SK-MEL-5 (cell line): ENCODE results near the gene EHD3. TPM values are rescaled to one million over a fixed set of nuclear protein-coding genes. Genes with fewer than 3 reads are reported as not detected.

Experiments used
- DNase-seq: peaks from one replicate; pipeline ENCODE4 v3.0.0-alpha.2; 2016; ENCODE audit warnings: low read depth, low spot score
- in situ Hi-C: cut with HindIII; loops from 2 replicates; pipeline ENCODE4 v1.10.0; 2016; ENCODE audit warnings: low sequenced_read_pairs, high pct_unique_total_duplicates, low pct_unique_long_range_greater_than_20kb
- polyA plus RNA-seq, 2 experiments: library from polyadenylated mRNA; depleted of rRNA; stranded (reverse); fragments of >200 nt; gene quantifications; 2 replicates each; pipeline ENCODE4 v1.2.3, GENCODE V29; 2015
- total RNA-seq: library from RNA; depleted of rRNA; stranded (reverse); fragments of >200 nt; shearing (Covaris generic); gene quantifications from 2 replicates; pipeline ENCODE4 v1.2.3, GENCODE V29; 2014; rRNA removed

Gene EHD3
- 2.4 and 3.1 TPM in 2 replicates for total RNA-seq
- polyA plus RNA-seq (2015; cell fraction: cytosol; rRNA removed) = 5.8 and 6.0 TPM in 2 replicates
- 2.1 and 2.2 TPM in 2 replicates for polyA plus RNA-seq (2015; cell fraction: nucleus; rRNA removed)

DNA sequence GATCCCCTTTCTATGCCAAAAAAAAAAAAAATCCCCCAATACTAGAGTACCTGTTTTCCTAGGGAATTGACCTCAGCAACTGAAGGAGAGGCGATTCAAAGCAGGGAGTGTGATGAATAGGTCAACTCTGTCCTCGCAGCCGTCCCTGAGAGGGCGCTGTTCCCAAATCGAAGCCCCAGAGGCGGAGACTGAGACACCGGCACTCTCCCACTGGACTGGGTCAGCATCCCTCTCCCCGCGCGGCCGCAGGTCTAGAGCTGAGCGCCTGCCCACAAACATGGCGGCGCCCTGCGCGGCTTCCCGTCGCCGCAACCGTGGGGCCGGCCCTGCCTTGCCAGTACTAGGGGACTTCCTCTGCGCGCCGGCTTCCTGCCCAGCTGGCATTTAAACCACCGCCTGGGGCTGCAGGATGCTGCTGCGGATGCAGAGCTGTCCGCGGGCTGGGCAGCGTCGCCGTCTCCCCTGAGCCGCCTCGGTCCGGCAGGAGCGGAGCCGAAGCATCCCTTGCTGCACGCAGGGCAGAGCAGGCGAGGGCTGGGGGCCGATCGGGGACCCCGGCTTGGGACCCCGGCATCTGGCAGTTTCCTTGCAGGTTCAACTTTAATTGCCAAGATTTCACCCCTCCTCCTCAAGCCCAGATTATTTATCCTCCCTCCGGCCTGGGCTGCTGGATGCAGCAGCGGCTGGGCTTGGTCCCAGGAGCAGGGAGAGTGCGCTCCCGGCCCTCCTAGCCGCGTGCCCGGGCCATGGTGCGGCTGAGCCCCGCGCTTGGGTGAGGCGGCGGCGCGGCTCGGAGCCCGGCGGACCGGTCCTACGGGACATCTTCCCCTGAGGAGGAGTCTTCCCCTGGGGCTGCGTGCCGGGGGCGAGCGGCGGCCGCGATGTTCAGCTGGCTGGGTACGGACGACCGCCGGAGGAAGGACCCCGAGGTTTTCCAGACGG, at the start of gene EHD3:
Gene EHD3 (plus strand): TSS at position 412 of the 942 bp plus-strand sequence. CDS start 470 bp downstream, at position 882.
- in situ Hi-C loops = no loop called here
- peak; percentile 90 for DNase-seq

DNA sequence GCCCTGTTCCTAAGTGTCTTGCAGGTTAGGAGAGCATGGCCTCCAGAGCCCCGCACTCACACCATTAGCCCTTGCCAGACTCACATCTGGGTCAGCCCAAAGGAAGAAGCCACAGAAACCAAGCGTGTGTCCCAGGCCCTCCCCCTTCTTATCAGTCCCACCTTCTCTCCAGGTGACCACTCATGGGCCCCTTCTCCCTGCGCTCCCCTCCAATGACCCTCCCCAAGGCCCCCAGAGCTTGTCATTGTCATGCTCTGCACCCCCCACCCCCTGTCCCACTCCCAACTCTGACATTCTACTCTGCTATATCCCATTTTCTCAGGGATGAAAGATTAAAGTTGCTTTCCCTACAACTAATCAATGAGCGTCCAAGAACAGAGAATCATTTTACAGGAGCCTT, 46.8 kb upstream of the EHD3 start:
- in situ Hi-C loops = no loop called here
- DNase-seq = no peak

DNA sequence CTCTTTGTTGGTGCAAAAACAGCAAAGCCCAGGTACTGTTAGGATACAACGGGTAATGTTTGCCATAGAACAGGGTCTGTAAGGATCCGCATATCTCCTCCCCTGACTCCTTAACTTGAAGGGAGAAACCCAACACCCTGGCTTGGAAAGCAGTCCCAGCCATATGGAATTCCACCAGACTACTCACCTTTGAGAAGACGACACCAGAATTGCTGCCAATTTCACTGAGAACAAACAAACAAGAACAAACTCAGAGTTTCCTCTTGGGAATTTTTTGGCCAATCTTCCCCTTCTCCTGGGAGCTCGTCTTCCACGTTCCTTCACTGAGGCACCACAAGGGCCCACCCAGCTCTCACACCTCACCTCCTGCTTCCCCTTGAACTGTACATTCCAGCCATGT, 45.8 kb upstream of the EHD3 start:
- in situ Hi-C loops = no loop called here

DNA sequence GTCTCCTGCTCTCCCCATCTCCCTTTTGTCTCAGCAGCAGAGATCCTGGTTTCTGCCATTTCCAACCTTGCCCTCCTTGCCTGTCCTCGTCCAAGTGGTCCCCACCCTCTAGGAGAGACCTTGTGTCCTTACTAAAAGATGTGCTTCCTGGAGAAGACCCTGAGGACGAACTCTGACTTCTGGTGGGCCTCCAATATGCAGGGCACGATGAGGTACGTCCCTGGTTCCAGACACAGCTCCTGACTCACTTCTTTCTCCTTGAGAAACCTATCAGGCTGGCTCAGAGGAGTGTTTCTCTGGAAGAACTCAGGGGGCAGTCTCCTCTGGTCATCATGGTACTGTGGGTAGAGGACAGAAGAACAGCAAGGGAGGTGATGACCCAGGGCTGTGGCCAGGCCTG, 44.8 kb upstream of the EHD3 start:
- no peak for DNase-seq
- in situ Hi-C loops = no loop called here

More for the DNA sequence above, 45.8 kb upstream of the EHD3 start:
- DNase-seq = no peak

DNA sequence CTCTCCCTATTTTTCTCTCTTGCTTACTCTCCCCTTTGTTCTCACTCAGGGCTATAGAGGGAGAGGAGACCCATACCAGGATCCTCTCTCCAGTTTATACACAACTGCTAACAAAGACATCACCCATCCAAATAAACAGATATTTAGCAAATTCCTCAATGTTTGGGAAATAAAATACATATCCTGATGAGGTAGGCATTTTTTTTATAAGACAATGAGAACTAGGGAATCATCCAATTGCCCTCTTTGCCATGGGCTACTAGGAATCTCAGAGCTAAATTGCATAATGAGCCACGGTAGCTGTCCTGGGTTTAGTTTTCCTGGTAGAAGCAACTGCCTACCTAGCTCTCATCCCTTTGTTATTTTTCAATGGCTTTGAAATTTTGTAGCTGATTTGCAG, 43.8 kb upstream of the EHD3 start:
- in situ Hi-C loops = no loop called here
- no peak for DNase-seq

DNA sequence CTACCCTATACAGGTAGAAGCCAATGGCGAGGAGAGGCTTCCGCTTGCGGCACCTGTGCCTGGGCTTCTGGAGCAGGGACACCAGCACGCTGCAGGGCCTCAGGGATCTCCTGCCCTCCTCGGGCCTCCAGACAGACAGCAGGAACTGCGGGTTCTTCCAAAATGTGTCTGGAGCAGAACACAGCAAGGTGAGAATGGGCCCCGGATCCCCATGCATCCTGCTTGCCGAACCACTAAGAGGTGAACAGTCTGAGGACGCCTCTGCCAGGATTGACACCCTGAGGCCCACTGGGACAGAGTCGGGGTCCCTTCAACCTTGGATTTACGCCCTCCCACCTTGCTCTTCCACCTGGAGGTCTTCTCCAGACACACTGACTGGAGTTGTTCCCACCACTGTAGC, 42.0 kb upstream of the EHD3 start:
- in situ Hi-C loops = no loop called here
- DNase-seq = no peak

DNA sequence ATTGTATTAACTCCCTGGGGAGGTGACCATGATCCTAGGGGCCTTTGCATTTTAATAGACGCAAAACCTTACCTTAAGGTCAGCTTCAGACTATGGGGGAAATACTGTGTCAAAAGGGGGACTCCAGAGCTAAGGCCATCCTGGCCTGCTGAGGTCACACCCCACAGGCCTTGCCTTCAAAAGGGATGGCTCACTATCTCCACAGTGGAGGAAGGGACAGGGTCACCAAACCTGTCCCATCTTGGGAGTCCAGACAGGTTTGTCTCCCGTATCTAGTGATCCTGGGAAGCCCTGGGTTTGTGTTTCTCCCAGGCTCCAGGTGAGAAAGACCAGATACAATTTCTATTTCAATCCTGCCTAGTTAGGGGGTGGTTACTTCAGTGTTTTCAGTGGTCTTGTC, 41.6 kb upstream of the EHD3 start:
- DNase-seq = no peak
- in situ Hi-C loops = no loop called here

DNA sequence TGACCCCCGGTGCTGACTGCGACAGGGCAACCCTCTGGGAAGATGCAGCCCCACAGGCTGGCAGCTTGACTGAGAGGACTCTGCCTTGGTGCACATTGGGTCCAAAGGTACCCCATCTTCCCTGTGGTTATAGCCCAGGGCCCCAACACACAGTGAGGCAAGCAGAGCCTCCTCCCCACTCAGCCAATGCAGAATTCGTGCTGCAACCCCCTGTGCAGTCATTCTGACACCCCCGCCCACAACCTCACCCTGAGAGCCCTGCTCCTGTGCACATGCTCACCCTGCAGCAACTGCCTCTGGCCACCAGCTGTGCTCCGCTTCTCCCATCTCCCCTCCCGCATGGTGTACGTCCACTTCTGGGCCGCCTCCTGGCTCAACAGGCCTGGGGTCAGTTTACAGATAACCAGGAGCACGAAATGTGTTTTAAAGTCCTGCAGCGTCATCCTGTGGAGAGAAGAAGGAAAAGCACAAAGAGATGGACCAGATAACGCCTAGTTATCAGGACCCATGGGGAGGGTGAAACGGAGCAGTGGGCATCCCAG, 41.0 kb upstream of the EHD3 start:
- DNase-seq = no peak
- in situ Hi-C loops = no loop called here

DNA sequence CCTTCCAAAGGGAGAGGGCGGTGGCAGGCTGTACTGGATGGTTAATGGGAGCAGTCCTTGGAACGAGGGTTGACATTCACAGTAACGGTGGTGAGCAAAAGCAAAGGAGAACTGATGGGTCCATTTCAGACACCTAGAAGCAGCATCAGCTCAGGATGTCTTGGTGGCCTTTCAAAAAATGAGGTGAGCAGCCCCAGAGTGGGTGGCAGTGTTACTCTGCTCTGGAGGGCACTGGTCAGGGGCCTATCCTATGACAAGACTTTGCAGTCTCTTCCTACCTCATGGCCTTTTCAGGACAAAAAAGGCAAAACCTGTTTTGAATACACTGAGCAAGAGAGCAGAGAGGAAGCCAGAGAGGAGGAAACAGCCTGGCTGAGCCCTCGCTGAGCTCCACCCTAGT, 40.1 kb upstream of the EHD3 start:
- DNase-seq = no peak
- in situ Hi-C loops = no loop called here

DNA sequence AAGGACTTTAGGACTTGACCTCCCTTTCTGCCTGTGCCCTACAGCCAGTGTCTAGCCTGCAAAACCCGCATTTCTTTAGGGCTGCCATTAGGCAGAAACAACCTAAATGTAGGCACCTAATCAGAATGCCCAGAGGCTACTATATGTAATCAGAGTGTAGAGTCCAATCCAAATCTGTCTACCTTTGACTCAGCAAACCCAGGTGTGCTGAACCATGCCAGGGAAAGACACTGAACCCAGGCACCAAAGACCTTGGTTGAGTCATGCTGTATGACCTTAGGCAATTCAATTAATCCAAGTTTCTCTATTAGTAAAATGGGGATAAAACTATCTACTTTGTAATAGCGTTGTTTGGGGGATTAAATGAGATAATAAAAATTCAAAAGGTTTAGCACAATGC, 37.3 kb upstream of the EHD3 start:
- in situ Hi-C loops = no loop called here
- no peak for DNase-seq

DNA sequence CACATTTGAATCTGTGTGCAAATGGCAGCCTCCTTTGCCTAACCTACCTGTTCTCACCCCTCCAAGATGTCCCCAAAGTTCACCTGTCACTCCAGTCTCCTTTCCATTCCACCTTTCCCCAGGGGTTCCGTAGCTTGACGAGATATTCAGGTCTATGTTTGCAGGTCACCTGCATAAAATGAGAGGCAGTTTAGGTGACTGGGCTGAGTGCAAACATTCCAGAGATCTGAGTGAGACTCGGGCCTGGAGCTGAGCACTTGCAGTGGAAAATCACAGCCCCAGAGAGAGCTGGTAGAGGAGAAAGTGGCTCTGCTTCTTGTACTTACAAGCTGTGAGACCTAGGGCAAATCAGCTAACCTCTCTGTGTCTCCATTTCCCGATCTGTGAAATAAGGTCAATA, 36.8 kb upstream of the EHD3 start:
- DNase-seq = no peak
- in situ Hi-C loops = no loop called here

DNA sequence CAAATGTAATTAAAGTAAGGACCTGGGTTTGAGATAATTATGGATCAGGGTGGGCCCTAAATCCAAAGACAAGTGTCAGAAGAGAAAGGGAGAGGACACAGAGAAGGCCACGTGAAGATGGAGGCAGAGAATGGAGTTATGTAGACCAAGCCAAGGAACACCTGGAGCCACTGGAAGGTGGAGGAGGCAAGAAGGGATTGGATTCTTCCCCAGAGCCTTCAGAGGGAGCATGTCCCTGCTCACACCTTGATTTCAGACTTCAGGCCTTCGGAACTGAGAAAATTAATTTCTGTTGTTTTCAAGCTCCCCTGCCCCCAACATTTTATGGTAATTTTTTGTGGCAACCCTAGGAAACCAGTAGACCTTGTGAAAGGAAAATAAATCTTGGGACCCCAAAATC, 36.3 kb upstream of the EHD3 start:
- DNase-seq = no peak
- in situ Hi-C loops = no loop called here

DNA sequence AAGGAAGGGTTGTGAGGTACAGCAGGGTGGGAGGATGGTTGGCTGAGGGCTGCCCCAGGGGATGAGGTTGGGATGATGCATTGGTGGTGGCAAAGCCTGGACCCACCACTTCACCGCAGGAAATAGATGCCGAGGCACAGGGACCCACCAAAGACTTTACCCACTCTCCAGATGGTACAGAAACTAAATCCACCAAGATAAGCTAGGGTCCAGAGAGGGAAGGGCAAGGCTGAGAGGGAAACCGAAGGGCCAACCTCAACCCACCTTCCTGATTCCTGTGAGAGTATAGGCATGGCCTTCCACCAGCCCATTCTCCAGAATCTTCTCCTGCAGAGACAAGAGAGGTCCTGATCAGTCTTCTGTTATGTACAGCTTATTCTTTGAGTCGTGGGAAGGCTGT, 34.7 kb upstream of the EHD3 start:
- DNase-seq = no peak
- in situ Hi-C loops = no loop called here

DNA sequence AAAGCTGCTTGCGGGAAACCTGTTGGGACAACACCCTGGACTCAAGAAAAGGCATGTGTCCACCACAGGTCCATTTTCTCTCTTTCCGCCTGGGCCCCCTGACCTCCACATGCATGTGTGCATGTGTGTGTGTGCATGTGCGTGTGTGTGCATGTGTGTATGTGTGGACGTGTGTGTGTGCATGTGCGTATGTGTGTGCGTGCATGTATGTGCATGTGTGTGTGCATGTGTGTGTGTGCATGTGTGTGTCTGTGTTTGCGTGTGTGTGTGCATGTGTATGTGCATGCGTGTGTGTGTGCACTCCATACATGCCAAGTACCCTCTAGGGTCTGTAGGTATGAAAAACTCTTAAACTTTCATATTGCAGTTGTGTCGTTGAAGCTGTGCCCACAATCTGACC, 33.0 kb upstream of the EHD3 start:
- in situ Hi-C loops = no loop called here
- no peak for DNase-seq

DNA sequence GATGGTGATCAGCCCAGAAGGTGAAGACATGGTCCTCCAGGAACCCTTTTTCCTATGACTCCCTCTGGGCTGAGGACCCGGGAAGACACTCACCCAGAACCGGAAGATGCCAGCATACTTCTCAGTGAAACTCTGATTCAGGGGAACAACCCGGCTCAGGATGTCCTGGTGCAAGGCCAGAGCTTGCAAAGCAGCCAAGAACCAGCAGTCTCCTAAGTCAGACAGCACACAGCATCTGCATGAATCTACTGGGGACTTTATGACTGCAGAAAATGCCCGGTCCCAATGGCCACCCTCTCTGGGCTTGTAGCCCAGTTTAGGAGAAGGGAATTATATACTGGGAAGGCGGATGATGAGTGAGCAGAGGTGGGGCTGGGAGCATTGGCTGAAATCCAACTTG, 31.9 kb upstream of the EHD3 start:
- in situ Hi-C loops = no loop called here

DNA sequence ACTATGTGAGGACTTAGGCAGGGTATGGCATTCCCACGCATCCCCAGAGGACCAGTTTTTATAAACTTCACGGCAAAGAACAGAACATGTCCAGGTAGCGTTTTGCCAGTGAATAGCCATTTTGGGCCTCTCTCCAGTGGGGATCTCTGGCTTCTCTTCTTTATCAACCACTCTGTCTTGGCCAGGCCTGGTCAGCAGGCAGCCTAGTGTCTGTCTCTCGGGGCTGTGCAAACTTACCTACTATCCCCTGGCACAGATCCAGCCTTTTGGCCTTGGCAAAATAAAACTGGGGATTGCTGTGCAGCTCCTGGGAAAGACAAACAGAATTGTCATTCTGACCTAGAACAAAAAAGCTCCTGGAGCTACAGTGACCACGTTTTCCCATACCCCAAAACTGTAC, 31.1 kb upstream of the EHD3 start:
- in situ Hi-C loops = no loop called here

More for the DNA sequence above, 31.9 kb upstream of the EHD3 start:
- DNase-seq = no peak

DNA sequence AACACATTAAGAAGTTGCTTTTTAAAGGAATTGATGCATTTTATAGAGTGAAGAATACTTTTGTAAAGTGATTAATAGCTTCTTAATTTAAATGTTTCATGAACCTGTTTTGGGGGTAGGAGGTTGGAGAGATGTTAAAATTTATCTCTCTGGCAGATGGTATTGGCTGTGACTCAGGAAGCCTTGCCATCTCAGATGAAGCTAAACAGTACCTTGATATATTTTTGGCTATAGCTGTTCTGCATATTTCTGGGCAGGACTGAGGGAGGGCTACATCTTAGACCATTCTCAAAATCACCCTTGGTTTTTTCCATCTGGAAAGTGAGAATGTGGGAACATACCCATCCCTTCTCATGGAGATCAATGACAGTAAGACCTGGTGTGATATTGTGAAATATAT, 30.0 kb upstream of the EHD3 start:
- no peak for DNase-seq
- in situ Hi-C loops = no loop called here

More for the DNA sequence above, 31.1 kb upstream of the EHD3 start:
- DNase-seq = no peak

DNA sequence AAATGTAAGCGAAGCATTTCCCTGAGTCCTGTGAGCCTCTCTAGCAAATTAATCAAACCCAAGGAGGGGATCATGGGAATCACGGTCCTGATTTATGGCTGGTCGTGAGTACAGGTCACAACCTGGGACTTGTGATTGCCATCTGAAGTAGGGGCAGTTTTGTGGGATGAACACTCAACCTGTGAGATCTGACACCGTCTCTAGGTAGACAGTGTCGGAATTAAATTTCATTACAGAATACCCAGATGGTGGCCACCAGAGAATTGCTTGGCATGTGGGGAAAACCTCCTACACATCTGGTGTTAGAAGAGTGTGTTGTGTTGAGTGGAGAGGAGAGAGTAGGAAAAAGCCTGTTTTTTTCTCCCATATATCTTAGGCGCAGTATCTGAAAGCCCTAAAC, 29.2 kb upstream of the EHD3 start:
- DNase-seq = no peak
- in situ Hi-C loops = no loop called here

DNA sequence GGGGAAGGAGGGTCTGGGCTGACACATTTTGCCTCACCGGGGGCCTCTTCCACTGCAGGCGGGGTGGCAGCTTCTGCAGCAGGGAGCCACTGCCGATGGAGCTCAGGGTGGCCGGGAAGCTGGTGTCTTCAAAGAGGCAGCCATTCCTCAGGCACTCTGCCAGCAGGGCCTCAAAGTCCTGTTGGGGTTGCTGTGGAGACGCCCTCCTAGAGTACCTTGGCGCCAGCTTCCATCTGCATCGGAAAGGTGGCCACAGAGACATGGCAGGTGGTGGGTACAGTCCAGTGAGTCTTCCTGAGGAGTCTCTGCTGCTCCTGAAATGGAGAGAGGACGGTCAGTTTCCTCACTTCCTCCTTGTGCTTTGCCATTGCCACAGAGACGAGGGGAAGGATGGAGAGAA, 28.8 kb upstream of the EHD3 start:
- in situ Hi-C loops = no loop called here
- DNase-seq = no peak
